NCI-H146 treated with DMSO at 0.1 percent for 48 hours (cell line): ENCODE data around the gene ALOX12B.
"Not testable (repeated sequence)": the region's sequence is repeated elsewhere in the genome, so short reads cannot be mapped to it uniquely, and the experiment has no call there.

Experiments
- DNase-seq: peaks from one replicate; lab custom pipeline; 2025; ENCODE audit not compliant: unreplicated experiment; lab: John Stamatoyannopoulos, UW

The ALOX12B gene

GRCh38 chr17:8118769-8119580 is 31.5 kb upstream of the ALOX12B start:
- DNase-seq, result peak; percentile 84

DNA sequence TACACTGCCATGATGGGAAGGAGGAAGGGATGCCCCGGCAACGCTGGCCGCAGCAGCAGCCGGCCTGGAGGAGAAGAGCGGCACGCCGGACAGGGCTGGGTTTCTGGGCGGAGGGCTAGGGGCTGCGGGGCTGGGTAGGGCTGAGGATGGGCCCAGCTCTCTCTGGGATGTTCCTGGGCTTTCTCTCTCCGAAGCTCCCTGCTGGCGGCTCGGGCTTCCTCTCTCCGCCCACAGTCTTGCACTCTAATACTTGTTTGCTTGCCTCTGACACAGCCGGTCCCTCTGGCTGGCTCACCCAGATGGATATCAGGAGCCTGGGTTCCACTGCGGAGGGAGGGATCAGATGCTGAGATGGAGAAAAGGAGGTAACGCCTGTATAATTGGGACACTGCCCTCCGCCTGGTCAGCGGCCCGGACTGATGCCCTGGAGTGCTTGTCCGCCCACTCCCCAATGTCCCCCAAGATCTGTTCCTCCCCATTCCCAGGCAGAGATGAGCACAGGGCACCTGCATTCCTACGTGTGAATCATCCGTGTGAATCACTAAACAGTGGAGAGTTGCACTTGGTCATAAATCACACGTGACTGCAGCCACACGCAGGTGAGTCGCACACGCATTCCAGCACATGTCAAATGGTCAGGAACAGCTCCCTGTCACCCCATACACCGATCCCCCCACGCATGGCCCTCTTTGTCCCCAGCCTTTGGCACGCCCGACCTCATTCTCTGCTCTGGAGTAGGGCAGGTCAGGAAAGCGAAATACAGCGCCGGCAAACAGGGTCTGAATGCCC is 30.7 kb upstream of the ALOX12B start, which contains the start of gene ALOXE3:
Gene ALOXE3 (minus strand): TSS at position 535 of the 789 bp plus-strand sequence. CDS start 524 bp downstream, at position 11.
- DNase-seq, result no peak

DNA sequence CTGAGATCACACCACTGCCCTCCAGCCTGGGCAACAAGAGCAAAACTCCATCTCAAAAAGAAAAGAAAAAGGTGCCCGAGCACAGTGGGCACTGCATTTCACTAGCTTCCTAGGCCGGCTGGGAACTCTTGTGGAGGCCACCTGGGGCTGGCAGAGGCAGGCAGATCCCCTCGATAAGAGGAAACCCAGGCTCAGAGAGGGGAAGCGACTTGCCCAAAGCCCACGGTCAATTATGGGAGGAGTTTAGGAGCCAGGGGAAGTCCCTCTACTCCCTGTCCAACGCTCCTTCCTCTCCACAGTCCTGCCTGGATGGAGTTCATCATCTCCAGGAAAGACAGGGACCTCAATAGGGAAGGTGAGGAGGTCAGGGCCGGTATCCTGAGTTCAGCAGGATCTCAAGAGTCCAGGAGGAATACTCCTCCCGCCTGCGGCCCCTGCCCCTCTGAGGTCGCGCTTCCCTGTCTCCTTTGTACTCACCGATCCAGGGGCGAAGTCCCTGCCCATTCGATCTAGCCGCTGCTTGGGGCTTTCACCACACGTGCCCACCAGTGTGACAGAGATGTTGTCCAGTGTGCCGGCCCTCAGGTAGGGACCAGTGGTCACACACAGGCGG is 30.0 kb upstream of the ALOX12B start:
- DNase-seq, result no peak

- DNase-seq, result no peak
Observed at GRCh38 chr17:8116776-8117175, 29.3 kb upstream of the ALOX12B start.

DNA sequence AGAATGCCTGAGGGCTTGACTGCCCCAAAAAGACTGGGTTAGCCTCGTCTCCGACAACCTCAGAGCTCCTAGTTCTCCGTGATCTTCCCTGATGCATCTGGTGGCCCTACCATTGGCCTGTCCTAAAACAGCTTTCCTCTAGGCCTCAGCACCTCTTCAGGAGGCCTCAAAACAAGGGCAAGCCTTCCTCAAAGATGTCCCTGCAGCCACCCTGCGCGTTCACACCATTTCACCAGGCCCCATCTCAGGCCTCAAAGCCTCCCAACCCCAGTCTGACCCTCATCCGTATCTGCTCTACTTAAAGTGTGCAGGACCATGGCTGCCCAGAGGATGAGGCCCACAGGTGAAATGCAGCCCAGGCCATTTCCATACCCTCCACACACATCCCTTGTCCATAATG is 23.4 kb upstream of the ALOX12B start:
- no peak for DNase-seq

DNA sequence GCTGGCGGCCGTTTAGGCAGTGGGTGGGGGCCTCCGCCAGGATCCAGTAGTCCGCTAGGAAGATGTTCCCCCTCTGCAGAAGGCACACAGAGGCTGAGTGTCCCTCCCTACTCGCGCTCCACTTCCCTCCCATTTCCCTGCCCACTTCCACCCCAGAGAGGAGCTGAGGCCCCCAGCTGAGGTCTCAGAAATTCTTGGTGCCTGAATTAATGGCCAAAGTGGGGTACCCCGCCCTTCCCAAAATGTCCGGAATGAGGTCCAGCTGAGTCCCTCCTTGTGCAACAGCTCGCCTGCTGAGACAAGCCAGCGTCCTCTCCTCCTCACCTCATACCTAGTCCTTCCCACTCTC is 22.9 kb upstream of the ALOX12B start:
- DNase-seq, result no peak

GRCh38 chr17:8109661-8110455 is 22.3 kb upstream of the ALOX12B start:
- DNase-seq, result peak; percentile 14

DNA sequence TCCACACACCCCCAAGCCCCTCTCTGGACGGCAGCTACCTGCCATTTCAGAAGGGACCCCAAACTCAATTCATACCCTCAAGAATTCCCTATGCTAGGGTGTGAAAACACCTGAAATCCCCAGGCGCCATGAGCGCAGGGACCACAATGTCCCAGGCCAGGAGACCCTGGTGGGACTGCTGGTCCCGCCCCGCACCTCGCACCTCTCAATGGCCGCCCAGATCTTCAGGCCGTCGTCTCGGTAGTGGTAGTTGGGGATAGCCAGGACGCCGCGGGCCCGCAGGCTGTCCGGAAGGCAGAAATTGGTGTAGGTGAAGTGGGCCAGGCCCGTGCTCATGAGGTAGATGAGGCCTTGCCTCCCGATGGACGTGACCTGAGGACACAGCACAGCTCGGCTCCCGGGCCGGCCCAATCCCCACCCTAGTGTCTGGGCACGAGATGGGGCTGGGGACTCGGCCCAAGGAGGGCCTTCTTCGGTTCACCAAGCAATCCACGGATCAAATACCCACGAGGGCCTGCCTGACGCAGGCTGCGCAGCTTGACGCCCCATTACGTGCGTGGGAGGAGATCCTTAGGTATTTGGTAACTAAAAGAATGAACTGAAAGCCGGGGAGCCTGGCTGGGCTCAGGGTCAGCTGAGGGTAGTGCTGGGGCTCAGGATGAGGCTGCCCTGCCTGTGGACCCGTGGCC is 21.6 kb upstream of the ALOX12B start:
- DNase-seq, result no peak

DNA sequence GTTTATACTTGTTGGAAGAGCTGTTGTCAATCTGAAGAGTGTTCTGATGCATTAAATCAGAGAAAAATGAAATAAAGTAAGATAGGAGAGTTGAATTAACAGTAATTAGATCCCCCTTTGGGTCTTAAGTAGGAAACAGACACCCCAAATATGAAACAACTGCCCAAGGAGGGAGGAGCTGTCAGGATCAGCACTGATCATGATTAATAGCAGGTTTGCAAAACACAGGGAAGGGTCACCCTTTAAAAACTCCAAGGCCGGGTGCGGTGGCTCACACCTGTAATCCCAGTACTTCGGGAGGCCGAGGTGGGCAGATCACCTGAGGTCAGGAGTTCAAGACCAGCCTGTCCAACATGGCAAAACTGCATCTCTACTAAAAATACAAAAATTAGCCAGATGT is 19.5 kb upstream of the ALOX12B start:
- not testable (repeated sequence) for DNase-seq

DNA sequence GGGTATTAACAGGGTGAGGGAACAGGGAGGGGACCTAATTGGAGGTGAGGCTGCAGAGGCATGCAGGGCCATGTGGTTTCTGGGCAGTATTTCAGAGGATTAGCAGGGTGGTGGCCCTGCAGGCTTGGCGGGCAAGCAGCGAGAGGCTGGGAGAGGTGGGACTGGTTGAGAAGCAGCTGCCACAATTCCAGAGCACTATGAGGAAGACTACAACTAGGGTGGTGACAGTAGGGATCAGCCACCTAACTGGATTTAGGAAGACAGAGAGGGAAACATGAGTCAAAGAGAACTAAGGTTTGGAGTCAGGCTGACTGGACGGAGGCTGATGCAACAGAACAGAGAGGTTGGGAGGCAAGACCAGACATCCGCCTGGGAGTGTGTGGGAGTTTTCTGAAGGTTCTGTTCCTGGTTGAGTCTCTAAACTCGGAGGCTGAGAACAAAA is 18.5 kb upstream of the ALOX12B start:
- DNase-seq, result no peak

DNA sequence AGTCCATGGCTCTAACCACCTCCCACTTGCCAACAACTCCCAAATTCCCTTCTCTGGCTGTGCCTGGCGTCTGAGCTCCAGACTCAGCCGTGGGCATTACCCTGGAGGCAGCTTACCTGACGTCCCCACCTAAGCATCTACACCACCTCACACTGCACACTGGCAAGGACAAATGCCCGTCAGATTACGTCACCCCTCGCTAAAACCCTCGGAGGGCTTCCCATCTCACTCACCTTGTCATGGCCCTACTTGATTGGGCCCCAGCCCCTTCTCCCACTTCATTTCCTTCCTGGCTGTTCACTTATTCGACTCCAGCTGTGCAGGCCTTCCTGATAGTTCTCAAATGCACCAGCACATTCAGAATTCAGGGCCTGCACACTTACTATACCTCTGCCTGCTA is 17.4 kb upstream of the ALOX12B start:
- DNase-seq, result no peak

DNA sequence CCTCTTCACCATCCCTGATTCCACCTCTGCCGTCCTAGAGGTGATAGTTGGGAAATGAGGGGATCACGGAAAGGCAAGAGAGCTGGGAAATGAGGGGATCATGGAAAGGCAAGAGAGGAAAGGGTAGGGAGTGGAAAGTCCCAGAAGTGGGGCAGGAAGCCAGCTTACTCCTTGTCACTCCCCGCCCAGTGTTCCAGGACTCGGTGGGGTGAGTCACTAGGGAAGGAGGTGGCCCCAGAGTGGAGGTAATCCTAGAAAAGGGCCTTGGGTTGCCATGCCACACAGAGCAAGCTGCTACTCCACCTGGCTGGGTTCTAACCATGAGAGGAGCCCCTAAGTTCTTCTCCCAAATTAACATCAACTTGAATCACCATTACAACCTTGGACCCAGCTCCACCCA is 16.0 kb upstream of the ALOX12B start:
- no peak for DNase-seq

DNA sequence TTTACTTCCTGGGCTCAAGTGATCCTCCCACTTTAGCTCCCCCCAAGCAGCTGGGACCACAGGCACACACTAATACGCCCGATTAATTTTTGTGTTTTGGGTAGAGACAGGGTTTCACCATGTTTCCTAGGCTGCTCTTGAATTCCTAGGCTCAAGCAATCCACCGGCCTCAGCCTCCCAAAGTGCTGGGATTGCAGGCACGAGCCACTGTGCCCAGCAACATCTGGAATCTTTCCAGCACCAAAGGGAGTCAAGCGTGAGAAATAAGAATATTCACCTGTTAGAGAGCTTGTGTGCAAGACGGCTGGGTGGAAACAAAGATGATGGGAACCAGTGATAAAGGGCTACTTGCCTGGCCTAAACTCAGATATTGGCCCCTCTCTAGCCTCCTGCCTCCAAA is 14.2 kb upstream of the ALOX12B start:
- no peak for DNase-seq

DNA sequence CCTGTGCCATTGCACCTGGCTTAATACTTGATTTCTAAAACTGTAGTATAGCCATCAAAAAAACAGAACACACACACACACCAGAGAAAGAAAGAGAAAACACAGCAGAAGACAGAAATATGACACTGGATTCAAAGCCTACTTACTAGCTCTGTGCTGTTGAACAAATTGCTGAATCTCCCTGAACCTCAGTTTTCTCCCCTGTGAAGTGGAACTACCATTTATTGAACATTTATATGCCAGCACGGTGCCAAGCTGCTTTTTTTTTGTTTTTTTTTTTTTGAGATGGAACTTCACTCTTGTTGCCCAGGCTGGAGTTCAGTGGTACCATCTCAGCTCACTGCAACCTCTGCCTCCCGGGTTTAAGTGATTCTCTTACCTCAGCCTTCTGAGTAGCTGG is 13.2 kb upstream of the ALOX12B start:
- DNase-seq, result no peak

- DNase-seq, result no peak
Observed at GRCh38 chr17:8100111-8100510, 12.6 kb upstream of the ALOX12B start.

DNA sequence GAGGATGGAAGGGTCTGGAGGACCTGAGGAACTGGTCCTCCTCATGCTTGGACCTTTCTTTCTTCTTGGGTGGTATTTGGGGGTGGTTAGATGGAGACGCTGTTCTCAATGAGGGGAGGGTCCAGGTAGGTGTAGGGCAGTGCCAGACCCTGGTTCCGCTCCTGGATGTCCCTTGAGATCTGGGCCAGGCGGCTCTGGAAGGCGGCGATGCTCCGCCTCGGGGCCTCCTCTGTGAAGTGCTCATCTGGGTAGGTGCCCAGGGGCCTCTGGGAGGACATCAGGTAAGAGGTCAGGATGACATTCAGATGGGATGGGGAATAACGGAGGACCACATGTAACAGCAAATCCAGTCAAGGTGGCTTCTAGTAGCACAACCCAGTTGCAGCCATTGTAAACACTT is 9.0 kb upstream of the ALOX12B start:
- no peak for DNase-seq

GRCh38 chr17:8095361-8095760 is 7.8 kb upstream of the ALOX12B start:
- no peak for DNase-seq

- DNase-seq, result no peak
Observed at GRCh38 chr17:8091033-8091687, 3.6 kb upstream of the ALOX12B start.

GRCh38 chr17:8089728-8090127 is 2.2 kb upstream of the ALOX12B start:
- DNase-seq, result no peak

DNA sequence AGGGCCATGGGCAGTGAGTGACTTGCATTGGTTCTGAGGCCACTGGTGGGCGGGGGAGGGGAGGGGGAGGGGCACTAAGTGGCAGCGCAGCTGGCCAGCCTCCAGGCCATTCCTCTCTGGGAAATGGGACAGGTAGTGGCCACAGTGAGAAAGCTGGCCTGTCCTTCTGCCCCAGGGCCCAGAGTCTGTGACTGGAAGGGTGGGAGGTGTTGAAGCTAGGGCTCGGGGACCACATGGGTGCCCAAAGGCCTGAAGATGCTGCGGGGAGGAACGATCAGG is 375 bp upstream of the ALOX12B start:
- no peak for DNase-seq
